Keratinocyte (primary cell): ENCODE measurements around the gene RPL41. TPM values are rescaled to one million over a fixed set of nuclear protein-coding genes. Genes with fewer than 3 reads are reported as not detected.

Experiments
- DNase-seq: peaks from one replicate; pipeline ENCODE4 v3.0.0-alpha.2; 2011; ENCODE audit warnings: low read depth, missing footprints, low spot score
- FAIRE-seq: peaks from 2 replicates; lab custom pipeline; 2011; peaks lifted over from hg19 to GRCh38; lab: Jason Lieb, UNC
- H2AFZ ChIP-seq: 2 replicates; pipeline ENCODE4 v1.6.0; 2012; ENCODE audit warnings: low read length, control low read depth, inconsistent platforms; ENCODE audit not compliant: control insufficient read depth
- H3K27ac ChIP-seq: 2 replicates; pipeline ENCODE4 v1.5.1; 2011; ENCODE audit warnings: low read length; ENCODE audit not compliant: control insufficient read depth, insufficient read depth
- H3K27me3 ChIP-seq: 3 replicates; pipeline ENCODE4 v1.6.0; 2011; ENCODE audit warnings: low read length; ENCODE audit not compliant: control insufficient read depth, insufficient read depth; ENCODE audit errors: extremely low read depth
- H3K36me3 ChIP-seq, 2 experiments: 2 replicates in 1 of 2; 3 replicates in 1 of 2; pipeline ENCODE4 v1.5.1; 2011; ENCODE audit warnings: low read length in 2 of 2, mild to moderate bottlenecking in 1 of 2; ENCODE audit not compliant: control insufficient read depth in 2 of 2, insufficient read depth in 2 of 2; ENCODE audit errors: extremely low read depth in 1 of 2
- H3K4me1 ChIP-seq: 3 replicates; pipeline ENCODE4 v1.5.1; 2011; ENCODE audit warnings: low read length; ENCODE audit not compliant: control insufficient read depth, insufficient read depth; ENCODE audit errors: extremely low read depth
- H3K4me2 ChIP-seq: 3 replicates; pipeline ENCODE4 v1.6.0; 2011; ENCODE audit warnings: low read depth, low read length; ENCODE audit not compliant: control insufficient read depth, insufficient read depth; ENCODE audit errors: extremely low read depth
- H3K4me3 ChIP-seq, 3 experiments: fragments of 200-600 bp in 1 of 3; sonication (generic) in 1 of 3; 2 replicates in 2 of 3; 3 replicates in 1 of 3; pipeline ENCODE4 v1.5.1; 2011 to 2016; ENCODE audit warnings: low read length in 3 of 3, mild to moderate bottlenecking in 3 of 3, control low read depth in 2 of 3, inconsistent platforms in 1 of 3, low read depth in 1 of 3, mixed read lengths in 1 of 3, mixed run types in 1 of 3, moderate library complexity in 1 of 3; ENCODE audit not compliant: control insufficient read depth in 2 of 3, insufficient read depth in 2 of 3; ENCODE audit errors: extremely low read depth in 1 of 3
- H3K79me2 ChIP-seq: 2 replicates; pipeline ENCODE4 v1.6.0; 2012; ENCODE audit warnings: low read length; ENCODE audit not compliant: control insufficient read depth, insufficient read depth
- H3K9ac ChIP-seq: 3 replicates; pipeline ENCODE4 v1.6.0; 2011; ENCODE audit warnings: low read length; ENCODE audit not compliant: control insufficient read depth, insufficient read depth; ENCODE audit errors: extremely low read depth
- H3K9me1 ChIP-seq: 3 replicates; pipeline ENCODE4 v1.6.0; 2011; ENCODE audit warnings: low read length; ENCODE audit not compliant: control insufficient read depth, insufficient read depth; ENCODE audit errors: extremely low read depth
- H3K9me3 ChIP-seq: 2 replicates; pipeline ENCODE4 v1.5.1; 2012; ENCODE audit warnings: low read depth, low read length; ENCODE audit not compliant: control insufficient read depth
- H4K20me1 ChIP-seq: 3 replicates; pipeline ENCODE4 v1.6.0; 2011; ENCODE audit warnings: low read length; ENCODE audit not compliant: control insufficient read depth, insufficient read depth; ENCODE audit errors: extremely low read depth
- EZH2 ChIP-seq: IDR thresholded peaks from one replicate; pipeline ENCODE4 v1.6.1; 2012; ENCODE audit warnings: inconsistent platforms, mild to moderate bottlenecking, low read length, moderate library complexity
- dilution Hi-C: fragments of 300-500 bp; cut with MboI; formaldehyde crosslinking; loops from one replicate; pipeline ENCODE4 v1.7.0; 2020; ENCODE audit warnings: low sequenced_read_pairs; ENCODE audit not compliant: extremely low pct_ligation_motif_present
- polyA plus RNA-seq, 5 experiments: library from polyadenylated mRNA; depleted of rRNA in 3 of 5; stranded (reverse) in 3 of 5; stranded (forward) in 1 of 5; unstranded in 1 of 5; fragments of >200 nt; gene quantifications; 1 replicate in 1 of 5; 2 replicates in 3 of 5; 3 replicates in 1 of 5; pipeline versions ENCODE4 v1.2.1 to v1.2.3, GENCODE V29; 2011 to 2012; ENCODE audit warnings: missing spikeins in 2 of 5, low read depth in 1 of 5, low replicate concordance in 1 of 5
- TF ChIP-seq, protein P1 (sequence below), 3 experiments: IDR thresholded peaks in 1 of 3; conservative IDR thresholded peaks in 1 of 3; optimal IDR thresholded peaks in 1 of 3; 2 replicates in 2 of 3; 3 replicates in 1 of 3; pipeline versions ENCODE3 to v1.5.1; 2011; ENCODE audit warnings: low read length in 3 of 3, mild to moderate bottlenecking in 3 of 3, moderate library complexity in 2 of 3, control low read depth in 1 of 3, inconsistent platforms in 1 of 3; ENCODE audit not compliant: insufficient read depth in 2 of 3; ENCODE audit errors: extremely low read depth in 1 of 3

RPL41 gene
- polyA plus RNA-seq, 1 donor (not counting 4 experiments of a cell fraction or from before 2014, with no cell fraction given): 10,481 TPM

DNA sequence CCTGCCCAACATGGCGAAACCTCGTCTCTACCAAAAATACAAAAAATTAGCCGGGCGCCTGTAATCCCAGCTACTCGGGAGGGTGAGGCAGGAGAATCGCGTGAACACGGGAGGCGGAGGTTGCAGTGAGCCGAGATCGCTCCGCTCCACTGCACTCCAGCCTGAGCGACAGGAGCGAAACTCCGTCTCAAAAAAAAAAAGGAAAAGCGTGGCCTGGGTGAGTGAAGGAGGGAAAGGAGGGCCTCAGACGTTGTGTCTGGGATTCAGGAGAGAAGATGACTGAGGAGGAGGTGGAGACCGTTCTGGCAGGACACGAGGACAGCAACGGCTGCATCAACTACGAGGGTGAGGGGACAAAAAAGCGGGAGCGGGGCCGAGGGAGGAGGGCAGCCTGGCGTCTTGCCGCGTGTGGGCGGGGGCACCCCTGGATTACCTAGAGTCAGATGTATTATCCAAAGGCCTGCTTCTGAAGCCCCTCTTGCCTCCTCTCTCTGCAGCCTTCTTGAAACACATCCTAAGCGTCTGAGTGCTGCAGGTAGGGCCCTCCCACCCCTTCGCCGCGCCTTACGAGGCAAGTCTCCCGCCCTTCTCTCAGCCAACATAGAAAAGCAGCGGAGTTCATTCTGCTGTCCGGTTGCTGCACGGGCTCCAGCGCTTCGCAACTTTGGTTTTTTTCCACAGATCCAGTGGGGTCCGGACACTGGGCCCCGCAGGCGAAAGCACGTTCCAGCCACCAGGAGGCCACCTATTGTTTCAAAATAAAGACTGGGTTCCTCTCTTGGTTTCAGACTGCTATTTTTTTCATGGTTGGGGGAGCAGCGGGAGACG, 41.0 kb downstream of the RPL41 start:
- FAIRE-seq: no peak
- H3K36me3 ChIP-seq: peaks cover 33 to 35% of the 10 kb centered on the region in 2 experiments
- TF ChIP-seq, protein P1, sequence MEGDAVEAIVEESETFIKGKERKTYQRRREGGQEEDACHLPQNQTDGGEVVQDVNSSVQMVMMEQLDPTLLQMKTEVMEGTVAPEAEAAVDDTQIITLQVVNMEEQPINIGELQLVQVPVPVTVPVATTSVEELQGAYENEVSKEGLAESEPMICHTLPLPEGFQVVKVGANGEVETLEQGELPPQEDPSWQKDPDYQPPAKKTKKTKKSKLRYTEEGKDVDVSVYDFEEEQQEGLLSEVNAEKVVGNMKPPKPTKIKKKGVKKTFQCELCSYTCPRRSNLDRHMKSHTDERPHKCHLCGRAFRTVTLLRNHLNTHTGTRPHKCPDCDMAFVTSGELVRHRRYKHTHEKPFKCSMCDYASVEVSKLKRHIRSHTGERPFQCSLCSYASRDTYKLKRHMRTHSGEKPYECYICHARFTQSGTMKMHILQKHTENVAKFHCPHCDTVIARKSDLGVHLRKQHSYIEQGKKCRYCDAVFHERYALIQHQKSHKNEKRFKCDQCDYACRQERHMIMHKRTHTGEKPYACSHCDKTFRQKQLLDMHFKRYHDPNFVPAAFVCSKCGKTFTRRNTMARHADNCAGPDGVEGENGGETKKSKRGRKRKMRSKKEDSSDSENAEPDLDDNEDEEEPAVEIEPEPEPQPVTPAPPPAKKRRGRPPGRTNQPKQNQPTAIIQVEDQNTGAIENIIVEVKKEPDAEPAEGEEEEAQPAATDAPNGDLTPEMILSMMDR (optimal IDR thresholded peaks at IDR 0.05 in 1 of 3, IDR thresholded peaks at IDR 0.05 in 1 of 3, conservative IDR thresholded peaks at IDR 0.05 in 1 of 3; ENCODE audit: extremely low read depth in 1 of 3, insufficient read depth in 2 of 3, low read length in 3 of 3): peak; percentile 41 to 57 (median 47)
- TF ChIP-seq EZH2: no peak
- peak overlapping the region; percentile 65 for H3K27ac ChIP-seq
- dilution Hi-C loops: no loop called here
- no peaks in the 10 kb centered on the region for H3K27me3 ChIP-seq
- H3K79me2 ChIP-seq: peaks cover 28% of the 10 kb centered on the region
- peak overlapping the region; percentile 88 for H3K4me2 ChIP-seq
- peak overlapping the region; percentile 99 for H3K9ac ChIP-seq
- peak overlapping the region; percentile 84 for H2AFZ ChIP-seq
- no peaks in the 10 kb centered on the region for H3K9me3 ChIP-seq
- no peaks in the 10 kb centered on the region for H3K9me1 ChIP-seq
- DNase-seq: no peak
- H4K20me1 ChIP-seq: peaks cover 18% of the 10 kb centered on the region
- H3K4me3 ChIP-seq: peak overlapping the region; percentile 61 to 84 (median 66)
- H3K4me1 ChIP-seq: peaks cover 33% of the 10 kb centered on the region

DNA sequence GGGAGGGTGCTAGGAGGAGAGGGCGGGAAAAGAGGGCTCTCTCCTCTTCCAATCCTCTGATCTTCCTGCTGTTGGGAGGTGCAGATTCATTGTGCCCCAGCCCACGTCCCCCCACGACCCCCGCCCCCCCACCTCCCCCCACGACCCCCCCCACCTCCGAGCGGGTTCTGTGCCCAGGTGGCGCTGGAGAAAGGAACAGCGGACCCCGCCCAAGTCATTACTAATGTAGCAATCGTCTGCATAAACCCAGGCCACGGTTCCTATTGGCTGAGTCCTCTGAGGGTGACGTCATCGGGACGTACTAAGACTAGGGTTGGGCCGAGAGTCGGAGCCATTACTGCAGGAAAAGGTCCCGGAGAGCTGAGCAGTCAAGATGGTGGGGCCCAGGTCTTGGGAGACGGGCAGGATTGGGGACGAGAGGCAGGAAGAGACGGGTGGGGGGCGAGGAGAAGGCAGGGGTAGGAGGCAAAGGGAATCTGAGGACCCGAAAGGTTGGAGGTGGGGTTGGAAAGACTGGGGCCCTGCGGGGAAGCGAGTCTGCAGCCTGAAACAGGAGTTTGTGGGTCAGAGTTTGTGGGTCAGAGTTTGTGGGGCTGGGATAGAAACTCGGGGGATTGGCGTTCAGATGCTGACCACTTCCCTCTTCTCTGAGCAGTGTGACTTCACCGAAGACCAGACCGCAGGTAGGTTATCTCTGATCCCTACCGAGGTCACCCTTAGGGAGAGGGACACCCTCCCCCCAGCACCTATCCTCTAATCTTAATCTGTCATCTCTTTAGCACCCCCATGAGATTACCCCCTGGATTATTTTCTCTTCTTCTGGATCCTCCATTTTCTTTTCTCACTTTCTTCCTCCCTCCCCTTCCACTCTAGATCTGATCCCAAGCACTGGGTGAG, 41.8 kb downstream of the RPL41 start, which contains the start of gene MYL6:
TSS of gene MYL6 (plus strand) at position 331 of the 897 bp plus-strand sequence. CDS start at position 374, 43 bp downstream.
- Histone ChIP-seq H3K27ac (peak within 1 kb of the TSS; percentile 98), H3K36me3 (peaks cover 35 to 38% of the 10 kb centered on the region in 2 experiments), H3K4me3 (peak within 1 kb of the TSS; percentile 84 to 98 (median 89)), H3K4me2 (peak within 1 kb of the TSS; percentile 95), H3K9me3 (no peaks in the 10 kb centered on the region), H3K79me2 (peaks cover 28% of the 10 kb centered on the region), H3K27me3 (no peaks in the 10 kb centered on the region), H2AFZ (peak within 1 kb of the TSS; percentile 84), H3K4me1 (peaks cover 26% of the 10 kb centered on the region), H4K20me1 (peaks cover 18% of the 10 kb centered on the region), H3K9me1 (no peaks in the 10 kb centered on the region), H3K9ac (peak within 1 kb of the TSS; percentile 99)
- no peak for TF ChIP-seq EZH2
- TF ChIP-seq, protein P1 (optimal IDR thresholded peaks at IDR 0.05 in 1 of 3, IDR thresholded peaks at IDR 0.05 in 1 of 3, conservative IDR thresholded peaks at IDR 0.05 in 1 of 3; ENCODE audit: extremely low read depth in 1 of 3, insufficient read depth in 2 of 3, low read length in 3 of 3): peak in 1 of 3 experiments; percentile 9
- peak; percentile 71 for FAIRE-seq
- dilution Hi-C loops: no loop called here
- DNase-seq: peak; percentile 96
